Mesendoderm (in vitro differentiated cells): ENCODE data around the gene VWA5B2.

Source experiments
- DNase-seq: peaks from one replicate; pipeline ENCODE4 v3.0.0; 2013
- H2AK5ac ChIP-seq: 2 replicates; pipeline ENCODE4 v1.6.1; 2013; ENCODE audit warnings: low read length, inconsistent platforms
- H2BK120ac ChIP-seq: 2 replicates; pipeline ENCODE4 v1.6.1; 2013; ENCODE audit warnings: low read depth, mild to moderate bottlenecking, low read length, moderate library complexity, mixed read lengths
- H2BK15ac ChIP-seq: replicated peaks from 2 replicates; pipeline ENCODE4 v1.6.1; 2013; ENCODE audit warnings: low read depth, mild to moderate bottlenecking, moderate library complexity
- H2BK5ac ChIP-seq: 2 replicates; pipeline ENCODE4 v1.6.1; 2013; ENCODE audit warnings: low read length, inconsistent platforms
- H3K18ac ChIP-seq: 2 replicates; pipeline ENCODE4 v1.6.1; 2013; ENCODE audit warnings: mild to moderate bottlenecking, low read length, mixed read lengths
- H3K23ac ChIP-seq: one replicate; pipeline ENCODE4 v1.6.1; 2013; ENCODE audit warnings: low read length
- H3K27ac ChIP-seq: 2 replicates; pipeline ENCODE4 v1.5.1; 2013; ENCODE audit warnings: low read depth, mild to moderate bottlenecking, inconsistent platforms, low read length, moderate library complexity
- H3K27me3 ChIP-seq: 2 replicates; pipeline ENCODE4 v1.6.1; 2013; ENCODE audit warnings: low read length, control low read depth, mild to moderate bottlenecking, inconsistent platforms; ENCODE audit not compliant: insufficient read depth, poor library complexity
- H3K36me3 ChIP-seq: 2 replicates; pipeline ENCODE4 v1.6.1; 2013; ENCODE audit warnings: low read length, inconsistent platforms; ENCODE audit not compliant: control insufficient read depth, insufficient read depth
- H3K4ac ChIP-seq: one replicate; pipeline ENCODE4 v1.6.1; 2013; ENCODE audit warnings: low read depth, mild to moderate bottlenecking, low read length, moderate library complexity
- H3K4me1 ChIP-seq: 2 replicates; pipeline ENCODE4 v1.6.1; 2013; ENCODE audit warnings: low read depth, low read length, inconsistent platforms; ENCODE audit not compliant: control insufficient read depth
- H3K4me2 ChIP-seq: 2 replicates; pipeline ENCODE4 v1.6.1; 2013; ENCODE audit warnings: low read length
- H3K4me3 ChIP-seq: 2 replicates; pipeline ENCODE4 v1.5.1; 2013; ENCODE audit warnings: mild to moderate bottlenecking, low read length
- H3K56ac ChIP-seq: one replicate; pipeline ENCODE4 v1.6.1; 2013; ENCODE audit warnings: low read length
- H3K79me1 ChIP-seq: 2 replicates; pipeline ENCODE4 v1.6.1; 2013; ENCODE audit warnings: low read length, inconsistent platforms
- H3K79me2 ChIP-seq: 2 replicates; pipeline ENCODE4 v1.6.1; 2013; ENCODE audit warnings: mild to moderate bottlenecking, low read length; ENCODE audit not compliant: control insufficient read depth, insufficient read depth
- H3K9ac ChIP-seq: 2 replicates; pipeline ENCODE4 v1.6.1; 2013; ENCODE audit warnings: low read length, inconsistent platforms
- H4K5ac ChIP-seq: one replicate; pipeline ENCODE4 v1.6.1; 2013; ENCODE audit warnings: low read length
- H4K8ac ChIP-seq: one replicate; pipeline ENCODE4 v1.6.1; 2013; ENCODE audit warnings: low read depth, mild to moderate bottlenecking, control low read depth, low read length, moderate library complexity
- WGBS: extraction: QIAGEN DNeasy Blood & Tissue Kit; methylation state at CpG from one replicate; pipeline ENCODE4 v1.1.7; 2013; ENCODE audit warnings: low lambda C conversion rate, missing lambda C conversion rate; ENCODE audit not compliant: insufficient coverage; ENCODE audit errors: extremely low coverage; 5-methylcytosine and 5-hydroxymethylcytosine counted together

Gene VWA5B2

DNA sequence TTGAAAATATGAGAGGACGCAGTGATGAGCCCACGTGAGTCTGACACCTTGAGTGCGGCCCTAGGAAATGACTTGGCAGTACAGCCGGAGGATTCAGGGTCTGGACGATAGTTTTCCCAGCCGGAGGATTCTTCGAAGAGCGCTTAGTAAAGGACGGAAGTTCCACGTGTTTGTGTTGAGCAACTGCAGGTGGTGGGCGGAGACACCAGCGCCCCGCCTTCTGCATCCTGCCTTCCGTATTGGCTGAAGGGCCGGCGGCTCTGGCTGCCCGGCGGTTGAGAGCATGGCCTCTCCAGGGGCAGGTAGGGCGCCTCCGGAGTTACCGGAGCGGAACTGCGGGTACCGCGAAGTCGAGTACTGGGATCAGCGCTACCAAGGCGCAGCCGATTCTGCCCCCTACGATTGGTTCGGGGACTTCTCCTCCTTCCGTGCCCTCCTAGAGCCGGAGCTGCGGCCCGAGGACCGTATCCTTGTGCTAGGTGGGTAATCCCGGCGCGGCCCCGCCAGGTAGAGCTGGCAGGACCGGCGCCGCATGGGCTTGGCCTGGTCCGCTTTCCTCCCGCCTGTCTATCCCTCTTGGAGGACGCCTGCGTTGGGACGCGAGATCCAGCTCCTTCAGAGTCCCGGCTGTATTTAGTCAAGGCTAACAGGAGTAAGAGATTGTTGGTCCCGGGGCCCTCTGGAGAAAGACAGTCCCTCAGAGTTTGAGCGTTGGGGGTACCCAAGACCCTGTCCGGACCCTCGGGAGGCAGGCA lies 20.2 kb downstream of the VWA5B2 start, which contains the start of gene EEF1AKMT4:
Gene EEF1AKMT4 (plus strand): TSS at position 261 of the 755 bp plus-strand sequence. CDS start 23 bp downstream, at position 284.
- Histone ChIP-seq H3K4me1 (no peaks in the 10 kb centered on the region), H3K27ac (peak within 1 kb of the TSS; percentile 45), H4K5ac (peak within 1 kb of the TSS; percentile 50), H3K23ac (peak within 1 kb of the TSS; percentile 59), H3K9ac (peak within 1 kb of the TSS; percentile 94), H3K56ac (peak within 1 kb of the TSS; percentile 98), H2AK5ac (no peak within 1 kb of the TSS), H3K36me3 (peaks cover 2% of the 10 kb centered on the region), H3K18ac (peak within 1 kb of the TSS; percentile 64), H3K4me2 (peak within 1 kb of the TSS; percentile 98), H3K79me2 (peaks cover 4% of the 10 kb centered on the region), H3K79me1 (peaks cover 2% of the 10 kb centered on the region), H3K4me3 (peak within 1 kb of the TSS; percentile 85), H3K27me3 (no peaks in the 10 kb centered on the region), H4K8ac (peak within 1 kb of the TSS; percentile 67), H2BK5ac (peak within 1 kb of the TSS; percentile 96), H3K4ac (peak within 1 kb of the TSS; percentile 38), H2BK15ac (no peak within 1 kb of the TSS), H2BK120ac (no peak within 1 kb of the TSS)
- DNase-seq = peak; percentile 100
- no CpG with 5 or more reads among the region's 54 CpGs for WGBS

DNA sequence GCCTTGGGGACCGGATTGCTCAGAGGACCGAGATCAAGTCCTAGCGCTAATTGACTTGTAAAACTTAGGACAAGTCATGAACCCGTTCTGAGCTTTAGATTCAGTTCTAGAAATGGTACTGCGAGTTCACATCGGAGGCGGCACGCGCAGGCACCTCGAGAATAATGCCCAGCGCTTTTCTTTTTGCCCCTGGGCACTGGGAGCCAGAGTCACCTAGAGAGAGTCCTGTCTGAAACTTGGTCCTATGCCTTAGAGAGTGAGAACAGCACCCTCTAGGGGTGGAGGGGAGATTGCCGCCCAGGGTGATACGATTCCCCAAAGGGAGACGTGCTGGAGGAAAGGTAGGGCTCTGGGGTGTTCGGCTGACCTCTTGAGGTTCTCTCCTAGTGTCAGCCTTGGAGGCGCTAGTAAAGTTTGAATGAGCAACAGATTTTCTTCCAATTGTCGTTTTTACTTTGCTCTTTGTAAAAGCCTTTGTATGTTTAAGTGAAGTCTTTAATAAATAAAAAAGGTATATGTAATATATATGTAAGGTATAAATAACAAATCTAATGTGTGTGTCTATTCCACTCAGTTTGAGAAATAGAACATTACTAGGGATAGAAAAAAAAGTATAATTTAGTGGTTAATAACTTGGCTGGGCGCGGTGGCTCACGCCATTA lies 20.9 kb downstream of the VWA5B2 start:
- Histone ChIP-seq H3K4ac (no peak overlapping the region), H2BK120ac (no peak overlapping the region), H3K4me1 (no peaks in the 10 kb centered on the region), H3K27ac (peak overlapping the region; percentile 45), H2AK5ac (no peak overlapping the region), H3K23ac (no peak overlapping the region), H3K27me3 (no peaks in the 10 kb centered on the region), H3K9ac (peak overlapping the region; percentile 86), H2BK15ac (no peak overlapping the region), H4K5ac (no peak overlapping the region), H2BK5ac (no peak overlapping the region), H3K4me3 (peak overlapping the region; percentile 85), H3K79me2 (peaks cover 4% of the 10 kb centered on the region), H3K79me1 (peaks cover 2% of the 10 kb centered on the region), H3K36me3 (no peaks in the 10 kb centered on the region), H3K56ac (peak overlapping the region; percentile 96), H3K18ac (no peak overlapping the region), H4K8ac (no peak overlapping the region), H3K4me2 (peak overlapping the region; percentile 93)
- peak; percentile 97 for DNase-seq
- WGBS = no CpG with 5 or more reads among the region's 20 CpGs

DNA sequence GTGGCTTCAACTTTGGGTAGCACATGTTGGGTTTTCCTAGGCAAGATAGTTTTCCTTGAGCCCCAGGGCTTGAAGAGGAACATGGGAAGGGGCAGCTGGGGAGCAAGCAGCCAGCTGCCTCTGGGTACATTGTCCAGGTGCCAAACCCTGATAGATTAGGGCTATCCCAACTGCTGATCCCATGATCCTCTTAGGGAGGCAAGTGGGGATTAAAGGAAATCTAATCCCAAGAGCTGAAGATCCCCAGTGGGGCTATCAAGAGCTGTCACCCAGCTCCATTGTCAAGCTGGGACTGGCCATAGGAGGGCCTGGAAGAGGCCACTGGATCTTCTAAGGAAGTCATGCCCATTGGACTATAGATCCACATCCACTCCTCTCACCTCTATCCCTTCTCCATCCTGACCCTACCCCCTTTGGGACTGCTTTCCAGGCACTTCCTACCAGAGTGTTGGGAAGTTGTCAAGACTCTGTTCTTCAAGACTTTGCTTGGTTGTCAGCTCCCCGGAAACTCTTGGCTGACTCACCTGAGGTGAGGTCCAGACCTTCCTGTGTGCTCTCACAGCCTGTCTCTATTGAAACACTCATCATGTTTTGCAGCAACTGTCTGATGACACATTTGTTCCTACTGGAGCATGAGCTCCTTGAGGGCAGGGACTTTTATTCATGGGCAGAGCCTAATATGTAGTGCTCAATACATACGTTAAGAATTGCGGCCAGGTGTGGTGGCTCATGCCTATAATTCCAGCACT lies 26.1 kb downstream of the VWA5B2 start:
- Histone ChIP-seq H3K23ac (no peak overlapping the region), H3K79me1 (no peaks in the 10 kb centered on the region), H3K4me3 (no peak overlapping the region), H4K8ac (no peak overlapping the region), H3K9ac (no peak overlapping the region), H3K56ac (no peak overlapping the region), H3K4me1 (no peaks in the 10 kb centered on the region), H2BK5ac (no peak overlapping the region), H3K4me2 (no peak overlapping the region), H2BK120ac (no peak overlapping the region), H3K18ac (no peak overlapping the region), H3K27ac (no peak overlapping the region), H3K36me3 (no peaks in the 10 kb centered on the region), H4K5ac (no peak overlapping the region), H3K27me3 (peaks cover 13% of the 10 kb centered on the region), H3K4ac (no peak overlapping the region), H2AK5ac (no peak overlapping the region), H2BK15ac (no peak overlapping the region), H3K79me2 (no peaks in the 10 kb centered on the region)
- no CpG with 5 or more reads among the region's 3 CpGs for WGBS
- no peak for DNase-seq

DNA sequence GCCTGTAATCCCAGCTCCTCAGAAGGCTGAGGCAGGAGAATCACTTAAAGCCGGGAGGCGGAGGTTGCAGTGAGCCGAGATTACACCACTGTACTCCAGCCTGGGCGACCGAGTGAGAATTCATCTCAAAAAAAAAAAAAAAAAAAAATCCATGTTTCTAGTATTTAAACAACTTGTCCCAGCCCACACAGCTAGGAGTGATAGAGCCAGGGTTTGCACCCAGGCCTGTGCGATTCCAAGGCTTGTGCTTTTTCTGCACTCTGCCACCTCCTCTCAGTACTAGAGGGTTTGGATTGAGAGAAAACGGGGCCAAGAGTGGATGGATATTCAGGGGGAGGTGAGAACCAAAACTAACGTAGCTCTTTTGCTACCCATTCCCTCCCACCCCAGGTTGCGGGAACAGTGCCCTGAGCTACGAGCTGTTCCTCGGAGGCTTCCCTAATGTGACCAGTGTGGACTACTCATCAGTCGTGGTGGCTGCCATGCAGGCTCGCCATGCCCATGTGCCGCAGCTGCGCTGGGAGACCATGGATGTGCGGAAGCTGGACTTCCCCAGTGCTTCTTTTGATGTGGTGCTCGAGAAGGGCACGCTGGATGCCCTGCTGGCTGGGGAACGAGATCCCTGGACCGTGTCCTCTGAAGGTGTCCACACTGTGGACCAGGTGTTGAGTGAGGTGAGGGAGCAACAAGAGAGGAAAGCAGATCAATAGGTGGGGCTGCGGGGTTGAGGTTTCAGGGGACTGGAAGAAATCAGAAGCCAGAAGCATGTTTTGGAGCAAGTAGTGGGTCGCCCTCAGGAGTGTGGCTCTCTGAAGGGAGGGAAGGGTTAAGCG lies 27.9 kb downstream of the VWA5B2 start:
- Histone ChIP-seq H3K18ac (no peak overlapping the region), H3K36me3 (no peaks in the 10 kb centered on the region), H2BK15ac (no peak overlapping the region), H3K9ac (no peak overlapping the region), H2BK5ac (no peak overlapping the region), H3K27ac (no peak overlapping the region), H2BK120ac (no peak overlapping the region), H3K56ac (no peak overlapping the region), H3K27me3 (peaks cover 17% of the 10 kb centered on the region), H3K79me1 (no peaks in the 10 kb centered on the region), H3K4ac (no peak overlapping the region), H3K4me2 (no peak overlapping the region), H4K5ac (no peak overlapping the region), H3K4me3 (no peak overlapping the region), H3K23ac (no peak overlapping the region), H3K79me2 (no peaks in the 10 kb centered on the region), H4K8ac (no peak overlapping the region), H3K4me1 (no peaks in the 10 kb centered on the region), H2AK5ac (no peak overlapping the region)
- DNase-seq = no peak
- no CpG with 5 or more reads among the region's 23 CpGs for WGBS

DNA sequence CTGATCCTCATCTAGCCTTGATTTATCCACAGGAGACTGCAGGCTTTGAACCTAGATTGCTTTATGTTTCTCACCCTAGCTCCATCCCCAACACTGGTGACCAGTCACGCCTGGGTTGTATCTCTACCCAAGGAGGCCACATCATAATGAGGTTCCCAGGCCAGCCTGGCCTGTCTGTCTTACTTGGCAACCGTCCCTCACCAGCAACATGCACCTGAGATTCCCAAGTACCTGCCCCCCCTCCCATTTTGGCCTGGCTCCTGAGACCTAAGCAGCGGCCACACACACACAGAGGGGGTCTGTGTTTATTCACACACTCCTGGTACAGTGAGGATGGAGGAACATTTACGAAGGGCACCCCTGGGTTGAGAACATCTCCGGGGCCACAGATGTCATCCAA lies 29.5 kb downstream of the VWA5B2 start:
- no peak overlapping the region for H3K4me2 ChIP-seq
- H4K8ac ChIP-seq = no peak overlapping the region
- H3K27ac ChIP-seq = no peak overlapping the region
- H3K79me2 ChIP-seq = no peaks in the 10 kb centered on the region
- H3K79me1 ChIP-seq = no peaks in the 10 kb centered on the region
- H2BK120ac ChIP-seq = no peak overlapping the region
- H3K4me1 ChIP-seq = no peaks in the 10 kb centered on the region
- H3K18ac ChIP-seq = no peak overlapping the region
- H2AK5ac ChIP-seq = no peak overlapping the region
- DNase-seq = no peak
- WGBS = no CpG with 5 or more reads among the region's 5 CpGs
- peaks cover 19% of the 10 kb centered on the region for H3K27me3 ChIP-seq
- no peak overlapping the region for H3K9ac ChIP-seq
- no peak overlapping the region for H3K23ac ChIP-seq
- no peak overlapping the region for H2BK15ac ChIP-seq
- H3K4ac ChIP-seq = no peak overlapping the region
- H3K56ac ChIP-seq = no peak overlapping the region
- no peak overlapping the region for H4K5ac ChIP-seq
- no peak overlapping the region for H3K4me3 ChIP-seq
- H2BK5ac ChIP-seq = no peak overlapping the region
- no peaks in the 10 kb centered on the region for H3K36me3 ChIP-seq
